HCT116 (cell line): Measurements from ENCODE around the gene GRIK2.

Experiments
- CEBPB ChIP-seq: IDR thresholded peaks from 2 replicates; pipeline ENCODE4 v1.6.1; 2012; ENCODE audit warnings: low read depth
- CTCF ChIP-seq, 3 experiments: fragments of 200-600 bp in 1 of 3; sonication (generic) in 1 of 3; IDR thresholded peaks in 2 of 3; conservative IDR thresholded peaks in 1 of 3; 2 replicates each; pipeline ENCODE4 v1.5.1; 2012 to 2017; ENCODE audit warnings: low read depth in 2 of 3, low read length in 2 of 3, antibody characterized with exemption in 1 of 3, borderline replicate concordance in 1 of 3, control low read depth in 1 of 3, mild to moderate bottlenecking in 1 of 3, mixed read lengths in 1 of 3, mixed run types in 1 of 3, moderate library complexity in 1 of 3; ENCODE audit not compliant: insufficient read depth in 1 of 3
- EGR1 ChIP-seq: IDR thresholded peaks from 2 replicates; pipeline ENCODE4 v1.6.1; 2012; ENCODE audit warnings: low read depth
- ELF1 ChIP-seq: IDR thresholded peaks from 2 replicates; pipeline ENCODE4 v1.6.1; 2012; ENCODE audit warnings: low read depth, borderline replicate concordance
- EZH2 ChIP-seq: fragments of 200-600 bp; sonication (generic); IDR thresholded peaks from 2 replicates; pipeline ENCODE4 v1.6.1; 2017; ENCODE audit warnings: antibody characterized with exemption, mixed run types
- EZH2phosphoT487 ChIP-seq: fragments of 200-600 bp; IDR thresholded peaks from 2 replicates; pipeline ENCODE4 v1.6.1; 2018; ENCODE audit warnings: antibody characterized with exemption, borderline replicate concordance
- JUND ChIP-seq: IDR thresholded peaks from 2 replicates; pipeline ENCODE4 v1.6.1; 2012
- MAX ChIP-seq: IDR thresholded peaks from 2 replicates; pipeline ENCODE4 v1.6.1; 2012
- POLR2A ChIP-seq: IDR thresholded peaks from 2 replicates; pipeline ENCODE4 v1.7.0; 2011; ENCODE audit warnings: borderline replicate concordance; ENCODE audit not compliant: insufficient read depth, insufficient read length; ENCODE audit errors: extremely low read depth
- POLR2AphosphoS5 ChIP-seq: IDR thresholded peaks from 2 replicates; pipeline ENCODE4 v1.6.1; 2011; ENCODE audit warnings: mild to moderate bottlenecking, low read depth, low read length, moderate library complexity
- REST ChIP-seq: IDR thresholded peaks from 2 replicates; pipeline ENCODE4 v1.6.1; 2012; ENCODE audit warnings: low read depth
- SRF ChIP-seq: IDR thresholded peaks from 2 replicates; pipeline ENCODE4 v1.6.1; 2012; ENCODE audit warnings: low read depth
- YY1 ChIP-seq: IDR thresholded peaks from 2 replicates; pipeline ENCODE4 v1.6.1; 2011; ENCODE audit warnings: low read length, low read depth, moderate library complexity, mild to moderate bottlenecking; ENCODE audit not compliant: insufficient replicate concordance; ENCODE audit errors: extremely low read depth
- ZBTB33 ChIP-seq: IDR thresholded peaks from 2 replicates; pipeline ENCODE4 v1.6.1; 2011; ENCODE audit warnings: mild to moderate bottlenecking, low read length, moderate library complexity; ENCODE audit not compliant: insufficient replicate concordance; ENCODE audit errors: extremely low read depth

- no peak for TF ChIP-seq POLR2A
- TF ChIP-seq EZH2, result no peak
- TF ChIP-seq REST, result no peak
- no peak for TF ChIP-seq CTCF (IDR thresholded peaks at IDR 0.05 in 2 of 3, conservative IDR thresholded peaks at IDR 0.05 in 1 of 3; ENCODE audit: borderline replicate concordance in 1 of 3, insufficient read depth in 1 of 3, low read depth in 2 of 3, low read length in 2 of 3)
- no peak for TF ChIP-seq EZH2phosphoT487
- no peak for TF ChIP-seq POLR2AphosphoS5
- no peak for TF ChIP-seq ZBTB33
- no peak for TF ChIP-seq JUND
- no peak for TF ChIP-seq SRF
- no peak for TF ChIP-seq YY1
- TF ChIP-seq MAX, result no peak
- TF ChIP-seq EGR1, result no peak
- no peak for TF ChIP-seq CEBPB
- no peak for TF ChIP-seq ELF1
These were observed 335.4 kb downstream of the GRIK2 start for GRCh38 chr6:101728956-101729355.
